Gastroesophageal sphincter (tissue), 4 donors: ENCODE results near the gene DPEP1. TPM values are rescaled to one million over a fixed set of nuclear protein-coding genes. Genes with fewer than 3 reads are reported as not detected.

Source experiments
- ATAC-seq: fragments of 150-250 bp; one replicate; pipeline ENCODE4 v1.9.1; 2016; ENCODE audit warnings: mild to moderate bottlenecking, moderate library complexity
- H3K27ac ChIP-seq, 4 donors: fragments of 200-600 bp; sonication (generic) in 3 of 4; 1 replicate in 3 of 4; 2 replicates in 1 of 4; pipeline ENCODE4 v1.5.1; 2016 to 2019
- H3K27me3 ChIP-seq: fragments of 200-600 bp; sonication (generic); one replicate; pipeline ENCODE4 v1.5.1; 2019
- H3K36me3 ChIP-seq, 2 donors: fragments of 200-600 bp; sonication (generic); one replicate each; pipeline ENCODE4 v1.5.1; 2019; ENCODE audit warnings: control low read depth in 1 of 2
- H3K4me1 ChIP-seq, 3 donors: fragments of 200-600 bp; sonication (generic); 1 replicate in 2 of 3; 2 replicates in 1 of 3; pipeline ENCODE4 v1.5.1; 2016 to 2019; ENCODE audit warnings: control low read depth in 2 of 3
- H3K4me3 ChIP-seq, 2 donors: fragments of 200-600 bp; sonication (generic); one replicate each; pipeline ENCODE4 v1.5.1; 2019; ENCODE audit warnings: mild to moderate bottlenecking in 1 of 2, moderate library complexity in 1 of 2
- H3K9me3 ChIP-seq, 3 donors: fragments of 200-600 bp; sonication (generic); one replicate each; pipeline ENCODE4 v1.5.1; 2017 to 2019; ENCODE audit warnings: control low read depth in 2 of 3
- CTCF ChIP-seq, 4 experiments: fragments of 200-600 bp in 2 of 4; fragments of 450-650 bp in 2 of 4; sonication (generic) in 1 of 4; IDR thresholded peaks; one replicate each; pipeline ENCODE4 v1.5.1; 2017 to 2019; ENCODE audit warnings: antibody characterized with exemption in 4 of 4, mild to moderate bottlenecking in 2 of 4, moderate library complexity in 2 of 4
- EP300 ChIP-seq: sonication (generic); formaldehyde crosslinking; IDR thresholded peaks from one replicate; pipeline ENCODE4 v1.6.1; 2017; ENCODE audit warnings: antibody characterized with exemption, mild to moderate bottlenecking
- POLR2A ChIP-seq, 2 donors: fragments of 450-650 bp; IDR thresholded peaks; one replicate each; pipeline ENCODE4 v1.6.1; 2017; ENCODE audit warnings: antibody characterized with exemption in 2 of 2, mild to moderate bottlenecking in 2 of 2, moderate library complexity in 1 of 2
- POLR2AphosphoS5 ChIP-seq: sonication (generic); formaldehyde crosslinking; IDR thresholded peaks from one replicate; pipeline ENCODE4 v1.6.1; 2017; ENCODE audit warnings: antibody characterized with exemption
- WGBS, 2 donors: methylation state at CpG; one replicate each; pipeline ENCODE4 v1.1.5; 2018; ENCODE audit warnings: low coverage in 1 of 2; 5-methylcytosine and 5-hydroxymethylcytosine counted together
- total RNA-seq, 4 donors: library from RNA; depleted of rRNA; stranded (reverse); fragments of >200 nt; gene quantifications; one replicate each; pipeline ENCODE4 v1.1.0, GENCODE V29; 2016

DPEP1 gene
- total RNA-seq, 4 donors from 2014 or later: 0.54 TPM; not detected in 3

DNA sequence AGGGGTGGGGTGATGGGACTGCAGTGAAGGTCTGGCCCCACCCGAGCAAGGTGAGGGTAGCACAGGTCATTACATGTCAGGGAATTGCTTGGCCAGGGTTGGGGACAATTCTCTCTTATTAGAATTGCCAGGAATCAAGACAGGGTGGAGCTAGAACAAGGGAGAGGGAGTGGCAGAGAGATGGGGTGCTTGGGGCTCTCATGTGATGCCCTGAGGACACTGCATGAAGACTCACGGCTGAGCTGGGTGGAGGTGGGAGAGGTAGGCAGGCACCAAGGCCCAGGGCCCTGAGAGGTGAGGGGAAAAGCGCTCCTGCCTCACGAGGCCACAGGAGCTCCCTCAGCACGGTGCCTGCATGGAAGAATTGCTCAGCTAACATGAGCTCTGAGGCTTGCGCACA lies 3.6 kb downstream of the DPEP1 start:
- no peaks in the 10 kb centered on the region for H3K36me3 ChIP-seq
- no peak overlapping the region for H3K4me3 ChIP-seq
- no peak for ATAC-seq
- H3K4me1 ChIP-seq: no peaks in the 10 kb centered on the region
- H3K27ac ChIP-seq: no peak overlapping the region
- no peaks in the 10 kb centered on the region for H3K9me3 ChIP-seq
- 55 to 61% methylated on average over 3 to 6 of the region's 6 CpGs for WGBS, 2 donors
- no peak for TF ChIP-seq CTCF (IDR thresholded peaks at IDR 0.05)
- no peak for TF ChIP-seq EP300
- no peak for TF ChIP-seq POLR2AphosphoS5
- no peak for TF ChIP-seq POLR2A (IDR thresholded peaks at IDR 0.05)
- peaks cover 91% of the 10 kb centered on the region for H3K27me3 ChIP-seq

DNA sequence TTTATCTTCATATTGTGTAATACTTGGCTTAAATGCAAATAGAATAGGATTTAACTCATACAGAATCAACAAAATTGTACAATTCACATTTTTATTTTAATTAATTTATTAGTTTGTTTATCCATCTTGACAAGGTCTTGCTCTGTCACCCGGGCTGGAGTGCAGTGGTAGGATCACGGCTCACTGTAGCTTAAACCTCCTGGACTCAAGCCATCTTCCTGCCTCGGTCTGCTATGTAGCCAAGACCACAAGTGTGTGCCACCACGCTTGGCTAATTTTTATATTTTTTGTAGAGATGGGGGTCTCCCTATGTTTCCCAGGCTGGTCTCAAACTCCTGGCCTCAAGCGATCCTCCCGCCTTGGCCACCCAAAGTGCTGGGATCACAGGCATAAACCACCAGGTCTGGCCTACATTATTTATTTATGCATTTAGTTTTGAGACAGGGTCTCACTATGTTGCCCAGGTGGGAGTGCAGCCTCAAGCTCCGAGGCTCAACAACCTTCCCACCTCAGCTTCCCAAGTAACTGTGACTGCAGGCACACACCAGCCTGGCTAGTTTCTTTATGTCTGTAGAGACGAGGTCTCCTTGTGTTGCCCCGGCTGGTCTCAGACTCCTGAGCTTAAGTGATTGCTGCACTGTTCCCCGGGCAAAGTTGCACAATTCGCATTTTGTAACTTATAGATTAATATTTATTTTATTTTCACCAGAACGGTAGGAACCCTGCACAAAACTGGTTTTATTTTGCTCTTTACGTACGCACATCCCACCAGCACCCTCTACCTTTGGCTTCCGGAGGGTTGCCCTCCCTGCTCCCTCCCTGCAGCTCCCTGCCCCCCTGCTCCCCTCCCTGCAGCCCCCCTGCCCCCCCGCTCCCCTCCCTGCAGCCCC lies 4.9 kb downstream of the DPEP1 start:
- ATAC-seq: no peak
- Histone ChIP-seq H3K9me3 (no peaks in the 10 kb centered on the region), H3K27me3 (peaks cover 91% of the 10 kb centered on the region), H3K4me3 (no peak overlapping the region), H3K36me3 (no peaks in the 10 kb centered on the region), H3K27ac (no peak overlapping the region), H3K4me1 (no peaks in the 10 kb centered on the region)
- 30 to 31% methylated on average over 12 to 15 of the region's 16 CpGs for WGBS, 2 donors
- TF ChIP-seq POLR2AphosphoS5 (no peak), EP300 (no peak), CTCF (IDR thresholded peaks at IDR 0.05) (no peak), POLR2A (IDR thresholded peaks at IDR 0.05) (no peak)

DNA sequence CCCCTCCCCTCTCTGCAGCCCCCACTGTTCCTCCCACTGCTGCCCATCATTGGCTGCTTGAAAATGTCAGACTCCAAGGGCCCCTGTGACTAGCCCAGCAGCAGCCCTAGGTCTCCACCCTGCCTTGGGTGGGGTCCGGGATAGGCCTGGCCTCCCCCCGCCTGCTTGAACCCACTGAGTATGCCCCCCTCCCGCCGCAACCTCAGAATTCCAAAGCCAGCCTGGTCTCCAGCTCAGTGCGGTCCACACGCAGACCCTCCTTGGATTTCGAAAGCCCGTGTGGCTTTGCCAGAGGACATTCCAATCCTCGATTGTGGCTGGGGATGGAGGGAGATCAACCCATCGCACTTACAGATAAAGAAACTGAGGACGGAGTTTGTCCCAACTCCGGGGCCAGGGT lies 6.4 kb downstream of the DPEP1 start:
- Histone ChIP-seq H3K27me3 (peaks cover 90% of the 10 kb centered on the region), H3K4me3 (no peak overlapping the region), H3K27ac (no peak overlapping the region), H3K9me3 (no peaks in the 10 kb centered on the region), H3K4me1 (no peaks in the 10 kb centered on the region), H3K36me3 (no peaks in the 10 kb centered on the region)
- ATAC-seq: no peak
- no CpG with 5 or more reads among the region's 12 CpGs for WGBS, 2 donors
- TF ChIP-seq EP300 (no peak), CTCF (IDR thresholded peaks at IDR 0.05) (no peak), POLR2A (IDR thresholded peaks at IDR 0.05) (no peak), POLR2AphosphoS5 (no peak)

GRCh38 chr16:89620406-89620841 lies 7.0 kb downstream of the DPEP1 start:
- Histone ChIP-seq H3K9me3 (no peaks in the 10 kb centered on the region), H3K36me3 (no peaks in the 10 kb centered on the region), H3K4me1 (no peaks in the 10 kb centered on the region), H3K4me3 (no peak overlapping the region), H3K27me3 (peaks cover 90% of the 10 kb centered on the region), H3K27ac (no peak overlapping the region)
- 78% methylated on average over 3 of the region's 16 CpGs; no CpG with 5 or more reads in 1 of the 2 donors for WGBS, 2 donors
- ATAC-seq: no peak
- no peak for TF ChIP-seq POLR2A (IDR thresholded peaks at IDR 0.05)
- TF ChIP-seq CTCF (IDR thresholded peaks at IDR 0.05): no peak

GRCh38 chr16:89621136-89621697 lies 7.8 kb downstream of the DPEP1 start:
- Histone ChIP-seq H3K4me1 (no peaks in the 10 kb centered on the region), H3K36me3 (no peaks in the 10 kb centered on the region), H3K9me3 (no peaks in the 10 kb centered on the region), H3K4me3 (no peak overlapping the region), H3K27ac (no peak overlapping the region), H3K27me3 (peaks cover 84% of the 10 kb centered on the region)
- no peak for ATAC-seq
- TF ChIP-seq CTCF (IDR thresholded peaks at IDR 0.05) (no peak), POLR2A (IDR thresholded peaks at IDR 0.05) (no peak), POLR2AphosphoS5 (no peak), EP300 (no peak)
- WGBS, 2 donors: no CpG with 5 or more reads among the region's 18 CpGs
